HG02973 (cell line): Measurements from ENCODE around the gene RTN3.
"Not testable (repeated sequence)": the region's sequence is repeated elsewhere in the genome, so short reads cannot be mapped to it uniquely, and the experiment has no call there.

Experiments
- ATAC-seq: cut with Tn5 transposase; IDR thresholded peaks from one replicate; pipeline ENCODE4 v1.9.1; 2021; ENCODE audit warnings: moderate library complexity; ENCODE audit not compliant: unreplicated experiment

The RTN3 gene

DNA sequence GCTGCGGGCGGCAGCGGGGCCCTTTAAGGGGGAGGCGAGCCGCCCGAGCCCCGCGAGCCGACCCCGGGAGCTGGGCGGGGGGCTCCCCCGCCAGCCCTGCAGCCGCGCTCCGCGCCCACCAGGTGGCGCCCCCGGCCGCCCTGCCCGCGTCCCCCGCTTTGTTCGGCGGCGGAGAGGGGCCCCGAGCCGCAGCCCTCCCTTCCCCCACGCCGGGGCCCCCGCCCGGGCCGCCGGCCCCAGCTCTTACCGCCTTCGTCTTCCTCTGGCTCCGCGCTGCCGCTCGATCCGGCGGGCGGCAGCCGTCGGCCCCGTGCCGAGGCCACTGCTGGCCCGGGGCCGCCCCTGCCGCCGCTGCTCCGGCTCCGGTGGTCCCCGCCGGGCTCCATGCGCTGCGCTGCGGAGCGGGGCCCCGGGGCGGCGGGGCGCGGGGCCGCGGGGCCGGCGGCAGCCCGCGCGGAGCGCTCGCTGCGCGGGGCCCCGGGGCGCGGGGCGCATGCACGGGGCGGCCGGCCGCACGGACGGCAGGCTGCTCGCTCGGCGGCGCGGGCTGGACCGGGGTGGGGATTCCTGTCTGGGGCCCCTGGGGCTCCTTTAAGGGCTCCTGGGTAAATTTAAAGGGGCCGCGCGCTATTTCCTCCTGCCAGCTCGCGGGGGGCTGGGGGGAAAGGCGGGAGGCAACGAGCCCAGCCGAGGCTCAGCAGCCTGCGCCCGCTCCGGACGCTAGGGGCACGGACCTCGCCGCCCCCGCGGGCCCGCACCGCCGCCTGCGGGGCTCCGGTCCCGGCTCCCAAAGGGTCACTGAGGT lies 87.1 kb downstream of the RTN3 start, which contains the start of gene ZFTA:
TSS of gene ZFTA (minus strand) at position 539 of the 805 bp plus-strand sequence. CDS start at position 386, 153 bp downstream.
- ATAC-seq: no peak

DNA sequence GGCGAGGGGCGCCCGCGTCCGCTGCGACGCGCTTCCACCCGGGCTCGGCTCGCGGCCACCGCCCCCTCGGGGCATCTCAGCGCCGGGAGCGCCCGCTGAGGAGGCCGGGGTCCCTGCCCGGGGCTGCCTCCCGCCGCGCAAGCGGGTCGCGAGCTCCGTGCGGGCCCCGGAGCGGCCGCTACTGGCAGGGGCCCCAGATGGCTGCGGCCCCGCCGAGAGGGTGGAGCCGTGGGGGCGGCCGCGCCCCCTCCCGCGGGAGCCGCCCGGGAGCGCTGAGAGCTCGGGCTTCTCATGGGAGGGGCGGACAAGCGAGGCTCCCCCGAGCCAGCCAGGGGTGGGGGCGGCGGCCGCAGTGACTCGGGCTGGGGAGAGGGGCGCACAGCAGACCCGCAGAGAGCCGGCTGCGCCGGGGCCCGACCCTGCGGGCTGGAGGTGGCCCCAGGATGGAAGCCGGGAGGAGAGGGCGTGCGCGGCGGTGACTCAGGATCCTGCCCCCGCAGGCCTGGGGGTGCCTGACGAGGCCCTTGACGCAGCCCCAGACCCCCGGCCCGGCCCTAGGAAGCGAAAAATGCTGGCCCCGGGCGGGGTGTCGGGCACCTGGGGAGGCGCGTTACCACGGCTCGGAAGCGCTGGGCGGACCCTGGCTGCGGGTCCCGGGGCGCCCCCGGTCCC lies 87.9 kb downstream of the RTN3 start:
- ATAC-seq: no peak

DNA sequence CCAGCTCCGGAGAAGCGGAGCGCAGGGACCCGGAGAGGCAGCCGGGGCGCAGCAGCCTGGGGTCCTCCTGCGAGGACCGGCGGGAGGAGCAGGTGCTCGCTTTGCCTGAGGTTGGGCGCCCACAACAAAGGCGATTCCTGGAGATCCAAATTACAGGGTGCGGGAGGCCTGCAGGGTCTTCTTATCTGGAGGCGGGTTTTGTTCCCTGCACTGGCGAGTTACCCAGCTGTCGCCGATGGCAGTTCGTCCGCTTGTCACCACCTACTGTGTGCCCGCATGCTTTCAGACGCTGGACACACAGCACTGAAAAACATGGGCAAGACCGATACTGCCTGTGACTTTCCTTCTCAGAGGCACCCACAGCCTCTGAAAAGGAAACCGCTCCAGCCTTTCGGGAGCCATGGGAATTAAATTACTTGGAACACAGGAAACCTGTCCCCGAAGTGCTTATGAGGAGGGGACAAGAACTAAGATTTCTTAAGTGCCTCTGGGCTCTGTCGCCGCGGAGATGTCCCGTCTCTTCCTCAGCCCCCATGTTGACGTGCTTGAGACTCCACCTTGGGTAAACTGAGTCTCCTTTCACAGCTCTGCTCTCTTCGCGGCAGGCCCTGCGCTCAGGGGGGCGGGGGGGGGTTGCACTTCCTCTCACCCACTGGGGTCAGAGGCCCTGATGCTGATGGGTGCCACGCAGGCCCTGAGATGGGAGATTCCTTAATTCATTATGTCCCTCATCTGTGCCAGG lies 88.6 kb downstream of the RTN3 start:
- ATAC-seq: no peak

DNA sequence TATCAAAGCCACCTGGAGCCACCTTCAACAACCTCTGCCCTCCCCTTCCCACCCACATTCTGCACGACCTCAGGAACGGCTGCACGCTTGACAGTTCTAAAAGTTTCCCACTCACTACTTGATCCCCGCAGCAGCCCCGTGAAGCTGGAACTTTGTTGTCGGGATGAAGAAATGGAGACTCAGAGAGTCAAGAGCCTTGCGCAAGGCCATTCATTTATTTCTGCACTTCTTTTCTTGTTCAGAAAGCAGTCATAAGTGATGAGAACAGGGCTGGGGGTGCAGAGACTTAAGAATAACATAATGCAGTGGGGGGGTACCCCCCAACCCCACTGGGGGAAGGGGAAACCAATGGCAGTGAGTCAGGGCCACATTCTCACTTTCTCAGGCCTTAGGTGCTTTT lies 89.5 kb downstream of the RTN3 start:
- ATAC-seq: no peak

DNA sequence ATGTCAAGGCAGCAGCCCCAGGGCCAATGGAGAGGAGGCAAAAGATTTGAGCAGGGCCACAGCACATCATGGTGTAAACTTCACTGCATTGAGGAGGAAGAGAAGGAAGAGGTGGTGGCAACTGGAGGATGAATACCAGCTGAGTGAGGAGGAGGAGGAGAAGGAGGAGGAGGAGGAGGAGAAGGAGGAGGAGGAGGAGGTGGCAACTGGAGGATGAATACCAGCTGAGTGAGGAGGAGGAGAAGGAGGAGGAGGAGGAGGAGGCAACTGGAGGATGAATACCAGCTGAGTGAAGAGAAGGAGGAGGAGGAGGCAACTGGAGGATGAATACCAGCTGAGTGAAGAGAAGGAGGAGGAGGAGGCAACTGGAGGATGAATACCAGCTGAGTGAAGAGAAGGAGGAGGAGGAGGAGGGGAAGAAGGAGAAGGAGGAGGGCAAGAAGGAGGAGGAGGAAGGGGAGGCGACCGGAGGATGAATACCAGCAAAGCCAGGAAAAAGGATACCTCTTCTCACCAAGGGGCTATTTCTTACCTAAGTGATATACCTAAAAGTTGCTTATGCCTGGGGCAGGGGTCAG lies 90.5 kb downstream of the RTN3 start:
- not testable (repeated sequence) for ATAC-seq

DNA sequence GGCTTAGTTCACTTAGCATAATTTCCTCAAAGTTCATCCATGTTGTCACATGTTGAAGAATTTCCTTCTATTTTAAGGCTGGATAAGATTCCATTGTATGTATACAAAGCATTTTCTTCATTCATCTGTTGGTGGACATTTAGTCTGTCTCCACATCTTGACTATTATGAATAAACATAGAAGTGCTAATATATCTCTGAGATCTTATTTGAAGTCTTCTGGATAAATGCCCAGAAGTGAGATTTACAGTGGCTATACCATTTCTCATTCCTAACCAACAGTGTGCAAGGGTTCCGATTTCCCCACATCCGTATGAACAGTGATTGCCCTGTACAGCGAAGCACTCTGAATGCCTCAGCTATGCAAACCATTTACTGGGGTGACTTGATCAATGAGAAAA lies 93.9 kb downstream of the RTN3 start:
- no peak for ATAC-seq

DNA sequence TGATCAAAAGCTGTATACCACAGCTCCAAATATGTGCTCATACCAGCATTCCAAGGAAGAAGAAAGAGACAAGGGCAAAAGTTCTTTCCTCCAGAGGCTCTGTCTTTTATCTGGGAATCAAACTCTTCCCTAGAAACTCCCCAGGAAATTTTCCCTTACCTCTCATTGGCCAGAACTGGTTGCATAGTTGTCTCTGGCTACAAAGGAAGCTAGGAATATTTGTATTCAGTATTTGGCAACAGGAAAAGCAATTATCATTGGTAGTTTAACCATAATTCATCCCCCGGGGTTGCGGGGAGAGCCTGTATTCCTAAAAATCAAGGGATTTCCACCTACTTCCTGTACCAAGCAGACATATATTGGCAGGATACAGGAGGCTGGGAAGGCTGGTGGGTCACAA lies 97.7 kb downstream of the RTN3 start:
- ATAC-seq: no peak

DNA sequence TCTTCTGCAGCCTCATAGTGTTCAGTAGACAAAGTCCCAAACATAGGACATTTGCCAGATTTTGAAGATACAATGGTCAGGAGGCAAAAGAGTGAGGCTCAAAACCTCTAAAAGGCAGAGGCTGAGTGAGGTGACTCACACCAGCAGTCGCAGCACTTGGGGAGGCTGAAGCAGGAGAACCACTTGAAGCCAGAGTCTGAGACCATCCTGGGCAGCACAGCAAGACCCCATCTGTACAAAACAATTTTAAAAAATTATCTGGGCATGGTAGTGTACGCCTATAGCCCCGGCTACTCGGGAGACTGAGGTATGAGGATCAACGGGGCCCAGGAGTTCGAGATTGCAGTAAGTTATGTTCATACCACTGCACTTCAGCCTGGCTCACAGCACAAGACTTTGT lies 101.4 kb downstream of the RTN3 start:
- no peak for ATAC-seq

DNA sequence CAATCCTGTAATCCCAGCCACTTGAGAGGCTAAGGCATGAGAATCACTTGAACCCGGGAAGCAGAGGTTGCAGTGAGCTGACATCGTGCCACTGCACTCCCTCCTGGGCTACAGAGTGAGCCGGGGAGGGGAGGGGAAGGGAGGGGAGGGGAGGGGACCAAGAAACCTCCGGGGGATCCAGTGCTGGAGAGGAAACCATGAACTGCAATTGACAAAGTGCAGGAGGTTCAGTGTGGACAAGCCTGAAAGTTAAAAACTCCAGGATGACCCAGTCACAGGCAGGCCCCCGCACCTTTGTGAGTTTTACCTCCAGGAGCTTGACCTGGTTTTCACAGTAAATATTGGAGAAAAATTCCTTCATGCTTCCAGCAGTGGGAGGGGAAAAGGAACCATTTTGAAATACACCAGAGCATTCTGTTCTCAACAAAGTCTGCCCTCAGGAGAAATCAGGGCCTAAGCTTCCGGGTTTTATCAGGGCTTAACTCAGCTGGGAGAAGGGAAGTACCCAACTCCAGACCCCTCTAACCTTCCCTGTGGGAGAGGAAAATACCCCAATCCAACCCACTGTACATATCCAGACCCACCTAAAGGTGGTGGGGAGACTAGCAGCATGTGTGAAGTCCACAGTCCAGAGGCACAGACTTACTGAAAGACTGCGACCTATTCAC lies 102.8 kb downstream of the RTN3 start:
- ATAC-seq: no peak

DNA sequence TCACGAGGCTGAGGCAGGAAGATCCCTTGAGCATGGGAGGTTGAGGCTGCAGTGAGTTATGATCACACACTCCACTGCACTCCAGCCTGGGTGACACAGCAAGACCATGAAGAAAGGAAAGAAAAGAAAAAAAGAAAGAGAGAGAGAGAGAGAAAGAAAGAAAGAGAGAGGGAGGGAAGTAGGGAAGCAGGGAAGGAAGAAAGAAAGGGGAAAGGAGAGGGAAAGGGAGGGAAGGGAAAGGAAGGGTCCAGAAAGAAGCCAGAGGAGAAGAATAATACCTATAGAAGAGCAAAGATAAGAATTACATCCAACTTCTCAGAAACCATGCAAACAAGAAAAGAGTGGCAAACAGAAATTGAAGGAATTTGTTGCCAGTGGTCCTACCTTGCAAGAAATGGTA lies 104.5 kb downstream of the RTN3 start:
- no peak for ATAC-seq

DNA sequence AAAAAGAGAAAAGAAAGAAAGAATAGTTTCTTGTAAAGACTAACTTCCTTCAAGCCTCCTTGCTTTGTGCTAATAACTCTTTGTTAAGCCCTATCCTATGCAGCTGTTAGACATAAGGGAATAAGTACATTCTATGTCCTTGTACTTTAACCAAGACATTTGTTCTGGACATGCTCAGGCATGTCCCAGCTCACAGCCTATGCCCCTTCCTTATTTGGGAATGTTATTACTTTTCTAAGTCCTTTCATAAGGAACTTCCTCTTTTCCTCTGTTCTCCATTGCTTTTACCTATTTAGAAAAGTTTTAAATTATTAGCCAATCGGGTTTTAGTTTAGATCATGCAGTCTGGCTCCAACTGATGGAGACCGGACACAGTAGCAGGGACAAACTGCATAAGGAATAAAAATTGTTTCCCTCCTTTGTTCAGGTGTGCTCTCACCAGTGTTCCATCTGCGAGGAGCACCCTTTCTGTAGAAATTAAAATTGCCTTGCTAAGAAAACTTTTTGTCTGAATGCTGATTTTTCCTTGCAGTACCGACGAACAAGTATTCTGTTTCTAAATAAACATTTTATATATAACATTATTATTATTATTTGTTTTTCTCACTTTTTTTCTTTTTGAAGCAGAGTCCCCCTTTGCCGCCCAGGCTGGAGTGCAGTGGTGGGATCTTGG lies 110.3 kb downstream of the RTN3 start:
- ATAC-seq: no peak

DNA sequence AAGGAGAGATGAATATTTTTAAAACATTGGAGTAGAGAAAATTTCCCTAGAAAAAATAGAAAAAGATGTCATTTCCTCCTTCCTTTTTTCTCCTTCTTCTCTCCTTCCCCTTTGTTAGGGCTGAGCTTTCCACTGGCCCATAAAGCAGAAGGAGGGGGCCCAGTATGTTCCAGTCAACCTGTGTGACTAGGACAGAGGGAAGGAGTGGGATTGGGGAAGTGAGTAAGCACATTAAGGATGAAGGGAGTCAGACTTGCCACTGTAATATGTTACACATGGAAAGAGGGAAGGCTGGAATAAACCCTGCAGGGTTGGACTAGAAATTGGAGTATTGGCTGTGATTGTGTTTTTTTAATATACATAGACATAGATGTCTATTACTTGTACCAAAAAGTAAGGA lies 111.9 kb downstream of the RTN3 start:
- no peak for ATAC-seq

DNA sequence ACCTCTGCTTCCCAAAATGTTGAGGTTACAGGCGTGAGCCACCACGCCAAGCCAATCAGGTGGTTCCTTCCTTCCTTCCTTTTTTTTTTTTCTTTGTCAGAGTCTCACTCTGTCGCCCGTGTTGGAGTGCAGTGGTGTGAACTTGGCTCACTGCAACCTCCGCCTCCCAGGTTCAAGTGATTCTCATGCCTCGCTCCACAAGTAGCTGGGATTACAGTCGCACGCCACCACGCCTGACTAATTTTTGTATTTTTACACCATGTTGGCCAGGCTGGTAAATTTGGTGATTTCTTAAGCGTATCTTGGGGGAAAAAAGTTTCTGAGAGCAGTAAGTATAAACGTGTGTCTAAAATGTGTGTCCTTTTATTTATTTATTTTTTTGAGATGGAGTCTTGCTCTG lies 113.8 kb downstream of the RTN3 start:
- ATAC-seq: no peak

DNA sequence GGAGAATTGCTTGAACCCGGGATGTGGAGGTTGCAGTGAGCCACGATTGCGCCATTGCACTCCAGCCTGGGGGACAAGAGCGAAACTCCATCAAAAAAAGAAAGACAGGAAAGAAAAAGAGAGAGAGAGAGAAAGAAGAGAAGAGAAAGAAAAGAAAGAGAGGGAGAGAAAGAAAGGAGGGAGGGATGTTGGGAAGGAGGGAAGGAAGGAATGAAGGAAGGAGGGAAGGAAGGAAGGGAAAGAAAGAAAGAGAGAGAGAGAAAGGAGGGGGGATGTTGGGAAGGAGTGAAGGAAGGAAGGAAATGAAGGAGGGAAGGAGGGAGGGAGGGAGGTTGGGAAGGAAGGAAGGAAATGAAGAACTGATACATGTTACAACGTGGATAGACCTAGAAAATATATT lies 119.6 kb downstream of the RTN3 start:
- no peak for ATAC-seq

DNA sequence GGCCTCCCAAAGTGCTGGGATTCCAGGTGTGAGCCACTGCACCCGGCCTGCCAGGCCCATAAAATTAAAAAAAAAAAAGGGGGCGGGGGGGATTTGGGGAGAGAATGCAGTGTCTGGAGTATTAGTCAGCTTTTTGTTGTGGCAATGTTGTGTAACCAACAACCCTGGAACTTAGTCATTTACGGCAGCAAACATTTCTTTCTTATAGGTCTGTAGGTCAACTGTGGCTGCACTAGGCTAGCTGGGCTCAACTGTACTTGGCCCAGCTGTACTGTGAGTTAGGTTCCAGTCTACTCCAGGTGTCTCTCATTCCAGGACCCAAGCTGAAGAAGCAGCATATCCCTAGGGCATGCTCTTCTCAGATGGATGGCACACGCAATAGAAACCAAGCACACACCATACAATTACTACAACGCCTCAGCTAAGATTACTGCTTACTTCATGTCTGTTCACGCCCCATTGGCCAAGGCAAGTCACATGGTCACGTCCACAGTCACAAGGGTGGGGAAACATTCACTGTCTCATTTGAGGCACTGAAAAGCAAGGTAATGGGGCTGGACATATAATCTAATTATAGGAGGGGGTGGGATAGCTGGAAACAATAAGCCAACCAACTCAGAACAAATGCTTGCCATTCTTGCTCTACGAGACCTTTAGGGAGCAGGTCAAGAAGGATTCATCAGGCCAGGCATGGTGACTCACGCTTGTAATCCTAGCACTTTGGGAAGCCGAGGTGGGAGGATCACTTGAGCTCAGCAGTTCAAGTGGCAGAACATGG lies 121.5 kb downstream of the RTN3 start:
- ATAC-seq: no peak

DNA sequence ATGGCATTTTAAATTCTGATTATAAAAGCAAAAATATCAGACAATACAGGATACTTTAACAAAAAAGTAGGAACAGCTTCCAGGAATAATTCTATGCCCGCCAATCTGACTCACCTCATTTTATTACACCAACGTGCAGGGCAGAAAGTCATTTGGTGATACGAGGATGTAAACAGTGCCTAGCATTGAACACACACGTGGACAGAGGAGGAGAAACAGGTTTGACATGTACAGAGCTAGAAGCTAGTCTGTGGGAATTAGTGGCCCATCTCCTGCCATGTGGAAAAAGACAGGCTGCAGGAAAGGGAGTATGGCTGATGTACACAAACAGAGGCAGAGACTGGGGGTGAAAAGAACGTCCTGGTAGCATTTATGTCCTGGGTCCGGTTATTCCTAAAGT lies 123.0 kb downstream of the RTN3 start:
- no peak for ATAC-seq

DNA sequence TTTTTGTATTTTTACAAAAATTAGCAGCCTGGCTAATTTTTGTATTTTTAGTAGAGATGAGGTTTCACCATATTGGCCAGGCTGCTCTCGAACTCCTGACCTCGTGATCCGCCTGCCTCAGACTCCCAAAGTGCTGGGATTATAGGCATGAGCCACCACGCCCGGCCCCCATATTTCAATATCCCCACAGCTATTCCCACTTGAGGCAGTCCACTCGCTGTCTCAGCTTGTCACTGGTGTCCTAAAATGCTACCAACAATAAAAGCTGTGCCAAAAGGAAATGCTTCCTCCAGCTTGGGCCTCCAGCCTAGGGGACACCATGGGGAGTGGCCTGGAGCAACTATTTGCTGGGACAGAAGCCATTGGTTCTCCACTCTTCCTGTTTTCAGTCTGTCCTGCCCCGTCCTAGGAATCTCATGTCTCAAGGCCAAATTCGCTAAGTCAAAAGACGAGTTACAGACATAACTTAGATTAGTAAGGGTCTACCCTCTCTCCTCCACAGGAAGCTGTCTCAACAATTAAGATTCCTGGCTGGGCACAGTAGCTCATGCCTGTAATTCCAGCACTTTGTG lies 124.6 kb downstream of the RTN3 start:
- no peak for ATAC-seq
